Neural cell (in vitro differentiated cells): ENCODE results near the gene TOR1AIP1. TPM values are rescaled to one million over a fixed set of nuclear protein-coding genes. Genes with fewer than 3 reads are reported as not detected.

Experiments
- H2AFZ ChIP-seq: fragments of 200-600, 300-800 bp; sonication (generic), shearing (Covaris generic); 2 replicates; pipeline ENCODE4 v1.6.0; 2014; ENCODE audit warnings: low read depth, mild to moderate bottlenecking, antibody characterized with exemption, low read length, moderate library complexity
- H3F3A ChIP-seq: fragments of 200-600 bp; shearing (Covaris generic); 2 replicates; pipeline ENCODE4 v1.6.1; 2016; ENCODE audit warnings: mild to moderate bottlenecking, moderate library complexity, mixed read lengths, antibody characterized with exemption, low read length; ENCODE audit not compliant: insufficient read depth, poor library complexity, severe bottlenecking
- H3K27ac ChIP-seq: fragments of 200-600, 300-800 bp; sonication (generic), shearing (Covaris generic); 2 replicates; pipeline ENCODE4 v1.5.1; 2014; ENCODE audit warnings: mild to moderate bottlenecking, low read length, moderate library complexity
- H3K27me3 ChIP-seq: fragments of 300-800, 200-600 bp; sonication (generic), shearing (Covaris generic); 2 replicates; pipeline ENCODE4 v1.6.0; 2014; ENCODE audit warnings: mild to moderate bottlenecking, low read depth, low read length, moderate library complexity; ENCODE audit not compliant: insufficient read depth
- H3K36me3 ChIP-seq: fragments of 300-800, 200-600 bp; sonication (generic), shearing (Covaris generic); 2 replicates; pipeline ENCODE4 v1.5.1; 2014; ENCODE audit warnings: mild to moderate bottlenecking, antibody characterized with exemption, low read length, moderate library complexity; ENCODE audit not compliant: insufficient read depth
- H3K4me2 ChIP-seq: fragments of 300-800, 200-600 bp; sonication (generic), shearing (Covaris generic); 2 replicates; pipeline ENCODE4 v1.6.0; 2014; ENCODE audit warnings: mild to moderate bottlenecking, low read length
- H3K4me3 ChIP-seq: fragments of 300-800, 200-600 bp; sonication (generic), shearing (Covaris generic); 2 replicates; pipeline ENCODE4 v1.5.1; 2014; ENCODE audit warnings: mild to moderate bottlenecking, low read length, moderate library complexity
- H3K79me2 ChIP-seq: fragments of 200-600 bp; shearing (Covaris generic); replicated peaks from 2 replicates; pipeline ENCODE4 v1.6.0; 2014; ENCODE audit warnings: mild to moderate bottlenecking, low read length, moderate library complexity; ENCODE audit not compliant: insufficient read depth
- H3K9ac ChIP-seq: fragments of 300-800, 200-600 bp; sonication (generic), shearing (Covaris generic); 2 replicates; pipeline ENCODE4 v1.6.1; 2016; ENCODE audit warnings: mild to moderate bottlenecking, low read length, mixed read lengths
- H3K9me2 ChIP-seq: fragments of 200-600 bp; shearing (Covaris generic); 2 replicates; pipeline ENCODE4 v1.6.1; 2016; ENCODE audit warnings: mild to moderate bottlenecking, low read length, mixed read lengths; ENCODE audit not compliant: insufficient read depth
- H3K9me3 ChIP-seq: fragments of 200-600, 300-800 bp; sonication (generic), shearing (Covaris generic); 2 replicates; pipeline ENCODE4 v1.6.1; 2016; ENCODE audit warnings: mild to moderate bottlenecking, mixed run types, low read length, moderate library complexity, mixed read lengths
- H4K20me1 ChIP-seq: fragments of 200-600 bp; shearing (Covaris generic); 2 replicates; pipeline ENCODE4 v1.6.1; 2016; ENCODE audit warnings: mild to moderate bottlenecking, mixed run types; ENCODE audit not compliant: insufficient read depth
- CTCF ChIP-seq: fragments of 450-650 bp; IDR thresholded peaks from 2 replicates; pipeline ENCODE4 v1.5.1; 2014; ENCODE audit warnings: antibody characterized with exemption, mild to moderate bottlenecking, moderate library complexity; ENCODE audit not compliant: poor library complexity, severe bottlenecking
- EP300 ChIP-seq: fragments of 450-650 bp; conservative IDR thresholded peaks from 2 replicates; pipeline ENCODE4 v1.6.1; 2014; ENCODE audit warnings: antibody characterized with exemption, mild to moderate bottlenecking, moderate library complexity; ENCODE audit not compliant: poor library complexity, severe bottlenecking
- EZH2 ChIP-seq: fragments of 200-600, 300-800 bp; shearing (Covaris generic), sonication (generic); IDR thresholded peaks from 2 replicates; pipeline ENCODE4 v1.6.1; 2014; ENCODE audit warnings: antibody characterized with exemption, low read length, borderline replicate concordance, mild to moderate bottlenecking; ENCODE audit not compliant: insufficient read depth, poor library complexity, severe bottlenecking
- MXI1 ChIP-seq: fragments of 450-650 bp; conservative IDR thresholded peaks from 2 replicates; pipeline ENCODE4 v1.6.1; 2014; ENCODE audit warnings: antibody characterized with exemption, mild to moderate bottlenecking; ENCODE audit not compliant: poor library complexity, severe bottlenecking
- POLR2AphosphoS5 ChIP-seq: IDR thresholded peaks from 2 replicates; pipeline ENCODE4 v1.6.1; 2012
- RAD21 ChIP-seq: fragments of 450-650 bp; conservative IDR thresholded peaks from 2 replicates; pipeline ENCODE4 v1.6.1; 2014; ENCODE audit warnings: antibody characterized with exemption, mild to moderate bottlenecking, moderate library complexity
- REST ChIP-seq: IDR thresholded peaks from 2 replicates; pipeline ENCODE4 v1.6.1; 2012; ENCODE audit warnings: borderline replicate concordance
- SMC3 ChIP-seq: fragments of 450-650 bp; conservative IDR thresholded peaks from 2 replicates; pipeline ENCODE4 v1.6.1; 2014; ENCODE audit warnings: antibody characterized with exemption, mild to moderate bottlenecking, moderate library complexity; ENCODE audit not compliant: poor library complexity
- TAF1 ChIP-seq: IDR thresholded peaks from 2 replicates; pipeline ENCODE4 v1.6.1; 2012; ENCODE audit warnings: low read depth
- polyA plus RNA-seq: library from polyadenylated mRNA; depleted of rRNA; stranded (reverse); fragments of >200 nt; gene quantifications from 2 replicates; pipeline ENCODE4 v1.2.3, GENCODE V29; 2014

TOR1AIP1 gene
- polyA plus RNA-seq, 1 donor from 2014 or later: 10.4 TPM

DNA sequence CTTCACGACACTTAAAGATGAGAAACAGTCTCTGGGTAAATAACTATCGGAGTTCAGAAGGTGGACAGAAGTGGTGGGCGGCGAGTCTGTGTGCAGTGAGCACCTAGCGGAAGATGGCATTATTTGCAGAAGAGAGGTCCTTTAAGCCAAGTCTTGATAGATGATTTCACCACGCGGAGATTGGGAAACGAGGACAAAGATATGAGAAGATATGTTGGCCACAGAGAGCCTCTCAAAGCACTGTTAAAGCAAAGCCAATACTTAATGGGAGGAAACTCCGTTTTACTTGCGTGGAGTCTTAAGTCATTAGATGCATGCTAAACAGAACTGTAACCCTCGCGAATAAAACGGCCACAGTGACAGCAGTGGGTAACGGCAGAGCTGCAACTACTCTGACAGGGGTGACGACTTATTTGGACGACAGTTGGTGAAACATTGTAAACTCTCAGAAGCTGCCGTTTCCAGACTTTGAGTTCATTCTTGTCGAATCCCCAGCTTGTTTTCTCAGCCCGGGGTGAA is 71.9 kb downstream of the TOR1AIP1 start:
- Histone ChIP-seq H4K20me1 (no peaks in the 10 kb centered on the region), H3K27me3 (no peaks in the 10 kb centered on the region), H2AFZ (peak overlapping the region; percentile 84), H3K4me3 (peak overlapping the region; percentile 95), H3K27ac (peak overlapping the region; percentile 84), H3K9me2 (no peaks in the 10 kb centered on the region), H3K36me3 (no peaks in the 10 kb centered on the region), H3K4me2 (peak overlapping the region; percentile 76), H3K79me2 (peaks cover 40% of the 10 kb centered on the region), H3K9ac (peak overlapping the region; percentile 93), H3F3A (peaks cover 6% of the 10 kb centered on the region), H3K9me3 (no peaks in the 10 kb centered on the region)
- TF ChIP-seq TAF1: no peak
- TF ChIP-seq CTCF: no peak
- TF ChIP-seq EZH2: no peak
- no peak for TF ChIP-seq SMC3
- no peak for TF ChIP-seq RAD21
- no peak for TF ChIP-seq REST
- no peak for TF ChIP-seq POLR2AphosphoS5
- TF ChIP-seq EP300: no peak

- no peaks in the 10 kb centered on the region for H3K27me3 ChIP-seq
- peak within 1 kb of the TSS; percentile 95 for H3K4me3 ChIP-seq
- no peaks in the 10 kb centered on the region for H3K9me2 ChIP-seq
- H3F3A ChIP-seq: peaks cover 6% of the 10 kb centered on the region
- H3K9ac ChIP-seq: peak within 1 kb of the TSS; percentile 93
- H3K27ac ChIP-seq: peak within 1 kb of the TSS; percentile 84
- H3K79me2 ChIP-seq: peaks cover 46% of the 10 kb centered on the region
- H4K20me1 ChIP-seq: no peaks in the 10 kb centered on the region
- TF ChIP-seq EP300 (peak; percentile 54), MXI1 (peak; percentile 73), SMC3 (no peak), REST (peak; percentile 95), CTCF (peak; percentile 29), EZH2 (no peak), RAD21 (peak; percentile 2), TAF1 (peak; percentile 91), POLR2AphosphoS5 (peak; percentile 99)
- peak within 1 kb of the TSS; percentile 97 for H3K4me2 ChIP-seq
- no peaks in the 10 kb centered on the region for H3K36me3 ChIP-seq
- peak within 1 kb of the TSS; percentile 84 for H2AFZ ChIP-seq
- no peaks in the 10 kb centered on the region for H3K9me3 ChIP-seq
These were observed 72.6 kb downstream of the TOR1AIP1 start, which contains the start of gene CEP350 for GRCh38 chr1:179954493-179955286. Gene CEP350, plus strand, starts transcription at chr1:179954810. Its CDS starts 31,372 bp downstream, at chr1:179986182.
